GM18517 (cell line): ENCODE results near the gene GABBR2.

Source experiments
- ATAC-seq: cut with Tn5 transposase; IDR thresholded peaks from one replicate; pipeline ENCODE4 v1.9.1; 2021; ENCODE audit warnings: mild to moderate bottlenecking, moderate library complexity; ENCODE audit not compliant: unreplicated experiment

The GABBR2 gene

GRCh38 chr9:98381311-98382103 lies 327.2 kb downstream of the GABBR2 start:
- peak; percentile 64 for ATAC-seq

- no peak for ATAC-seq
Observed at GRCh38 chr9:98380065-98380681, 328.6 kb downstream of the GABBR2 start.

GRCh38 chr9:98379572-98379971 lies 329.2 kb downstream of the GABBR2 start:
- no peak for ATAC-seq

GRCh38 chr9:98378794-98379193 lies 329.9 kb downstream of the GABBR2 start:
- ATAC-seq: no peak

GRCh38 chr9:98378206-98378780 lies 330.4 kb downstream of the GABBR2 start:
- no peak for ATAC-seq

- no peak for ATAC-seq
Observed at GRCh38 chr9:98375138-98375726, 333.5 kb downstream of the GABBR2 start.

- no peak for ATAC-seq
Observed at GRCh38 chr9:98374385-98375051, 334.2 kb downstream of the GABBR2 start.

- ATAC-seq: no peak
Observed at GRCh38 chr9:98373609-98374008, 335.1 kb downstream of the GABBR2 start.

- no peak for ATAC-seq
Observed at GRCh38 chr9:98372077-98372836, 336.5 kb downstream of the GABBR2 start.

GRCh38 chr9:98370976-98371315 lies 337.8 kb downstream of the GABBR2 start:
- no peak for ATAC-seq

- no peak for ATAC-seq
Observed at GRCh38 chr9:98370300-98370975, 338.3 kb downstream of the GABBR2 start.

- no peak for ATAC-seq
Observed at GRCh38 chr9:98369896-98370295, 338.8 kb downstream of the GABBR2 start.

GRCh38 chr9:98369471-98369870 lies 339.3 kb downstream of the GABBR2 start:
- ATAC-seq: no peak

GRCh38 chr9:98369066-98369425 lies 339.7 kb downstream of the GABBR2 start:
- ATAC-seq: no peak

- ATAC-seq: no peak
Observed at GRCh38 chr9:98368366-98369065, 340.2 kb downstream of the GABBR2 start.

- no peak for ATAC-seq
Observed at GRCh38 chr9:98367923-98368322, 340.8 kb downstream of the GABBR2 start.

GRCh38 chr9:98367371-98367900 lies 341.3 kb downstream of the GABBR2 start:
- no peak for ATAC-seq

GRCh38 chr9:98365781-98366180 lies 343.0 kb downstream of the GABBR2 start:
- ATAC-seq: no peak

- ATAC-seq: no peak
Observed at GRCh38 chr9:98365227-98365669, 343.5 kb downstream of the GABBR2 start.
